ENCODE results near the gene ECE2. TPM values are rescaled to one million over a fixed set of nuclear protein-coding genes. Genes with fewer than 3 reads are reported as not detected.

Gene ECE2
- not detected for total RNA-seq

- no peak for DNase-seq (ENCODE audit: low read depth in 2 of 3, low spot score in 2 of 3)
These were observed at the start of gene ECE2 for GRCh38 chr3:184275961-184276910. TSS of gene ECE2 (plus strand) at chr3:184276022. CDS start at chr3:184276154, 132 bp downstream.

GRCh38 chr3:184227481-184227935 lies 48.3 kb upstream of the ECE2 start:
- peak in 2 of 3 donors; percentile 37 to 62 for DNase-seq (ENCODE audit: low read depth in 2 of 3, low spot score in 2 of 3)

GRCh38 chr3:184228376-184229137 lies 47.3 kb upstream of the ECE2 start:
- no peak for DNase-seq (ENCODE audit: low read depth in 2 of 3, low spot score in 2 of 3)

DNA sequence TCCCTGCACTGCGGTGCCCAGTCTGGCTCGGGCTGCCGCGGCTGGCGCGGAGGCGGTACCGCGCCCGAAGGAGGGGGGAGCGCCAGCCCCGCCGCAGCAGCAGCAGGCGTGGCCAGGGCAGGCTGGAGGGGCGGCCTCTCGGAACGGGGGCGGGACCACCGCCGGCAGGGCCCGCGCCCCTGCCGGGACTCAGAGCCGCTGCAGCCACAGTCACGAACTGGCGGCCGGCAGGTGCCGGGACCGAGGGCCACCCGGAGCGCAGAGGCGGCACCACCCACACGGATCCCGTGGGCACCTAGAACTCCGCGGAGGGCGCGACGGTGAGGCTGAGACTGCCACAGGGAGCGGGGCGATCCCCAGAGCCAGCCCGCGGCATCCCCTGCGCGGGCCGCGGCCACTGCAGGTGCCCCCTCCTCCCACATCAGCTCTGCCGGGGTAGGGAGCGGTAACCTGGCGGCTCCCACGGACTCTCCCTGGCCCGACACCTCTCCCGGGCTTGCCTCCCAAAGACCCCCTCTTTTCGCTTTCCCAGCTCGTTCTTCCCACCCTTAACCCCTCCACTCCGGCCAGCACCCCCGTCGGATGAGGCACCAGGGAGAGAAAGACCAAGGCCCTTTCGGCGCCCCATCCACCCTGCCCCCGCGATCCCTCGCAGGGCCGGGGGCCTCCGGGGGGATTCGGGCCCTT lies 46.3 kb upstream of the ECE2 start, which contains the start of gene VWA5B2:
TSS of gene VWA5B2 (plus strand) at position 192 of the 687 bp plus-strand sequence. CDS start 944 bp downstream, outside the sequence.
- DNase-seq (ENCODE audit: low read depth in 2 of 3, low spot score in 2 of 3), result peak in 2 of 3 donors; percentile 71 to 76

DNA sequence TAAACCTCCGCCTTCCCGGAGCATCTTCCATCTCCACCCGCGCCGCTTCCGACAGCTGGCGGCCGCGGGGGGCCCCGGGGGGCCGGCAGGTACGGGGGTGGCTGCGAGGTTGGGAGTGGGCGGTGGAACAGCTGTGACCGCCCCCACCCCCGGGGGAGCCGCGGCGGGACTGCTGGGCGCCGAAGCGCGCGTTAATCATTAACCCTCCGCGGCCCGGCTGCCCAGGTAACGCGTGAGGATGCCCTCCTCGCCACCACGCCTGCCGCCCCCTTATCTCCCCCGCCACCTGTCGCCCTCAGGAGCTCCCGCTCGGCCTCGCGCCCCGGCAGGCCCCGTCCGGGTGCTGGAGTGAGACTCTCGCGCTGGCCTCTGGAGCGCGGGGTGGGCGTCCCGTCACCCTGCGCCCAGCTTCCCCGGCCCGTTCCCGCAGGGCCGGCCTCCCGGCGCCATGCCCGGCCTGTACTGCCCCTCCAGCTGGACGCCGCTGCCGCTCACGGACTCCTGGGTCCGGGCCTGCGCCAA lies 45.7 kb upstream of the ECE2 start:
- peak in 2 of 3 donors; percentile 36 to 44 for DNase-seq (ENCODE audit: low read depth in 2 of 3, low spot score in 2 of 3)

DNA sequence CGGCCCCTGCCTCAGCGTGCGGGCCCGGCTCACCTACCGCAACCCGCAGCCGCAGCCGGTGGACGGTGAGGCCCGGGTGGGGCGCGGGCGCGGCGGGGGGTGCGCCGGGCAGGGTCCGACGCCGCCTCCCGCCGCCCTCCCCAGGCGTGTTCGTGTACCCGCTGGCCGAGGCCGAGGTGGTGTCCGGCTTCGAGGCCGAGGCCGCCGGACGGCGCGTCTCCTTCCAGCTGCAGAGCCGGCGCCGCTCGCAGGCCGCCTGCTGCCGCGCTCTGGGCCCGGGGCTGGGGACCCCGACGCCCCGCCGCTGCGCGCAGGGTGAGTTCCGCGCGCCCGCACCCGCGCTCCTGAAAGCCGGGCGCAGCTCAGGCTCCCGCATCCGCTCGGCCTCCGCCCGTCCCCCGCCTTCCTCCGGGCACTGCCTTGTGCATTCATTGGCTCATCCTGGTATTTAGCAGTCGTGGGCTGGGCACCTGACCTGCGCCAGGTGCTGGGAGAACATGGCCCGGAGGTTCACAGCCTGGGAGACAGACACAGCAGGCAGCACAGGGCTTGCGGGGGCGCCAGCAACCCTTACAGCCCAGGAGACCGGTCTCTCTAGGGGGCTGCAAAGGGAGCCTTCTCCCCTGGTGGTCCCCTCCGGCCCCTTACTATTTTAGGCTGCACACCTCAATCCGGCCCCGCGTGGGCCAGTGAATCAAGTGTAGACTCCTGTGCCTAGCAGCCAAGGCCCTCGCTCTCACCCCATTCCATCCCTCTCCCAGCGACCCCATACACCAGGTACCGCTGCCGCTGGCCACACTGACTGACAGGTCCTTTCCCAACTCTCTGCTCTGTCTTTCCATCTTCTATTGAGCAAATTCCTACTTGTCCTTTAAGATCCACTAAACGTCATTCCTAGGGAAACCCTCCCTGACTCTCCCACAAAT lies 45.0 kb upstream of the ECE2 start:
- no peak for DNase-seq (ENCODE audit: low read depth in 2 of 3, low spot score in 2 of 3)

DNA sequence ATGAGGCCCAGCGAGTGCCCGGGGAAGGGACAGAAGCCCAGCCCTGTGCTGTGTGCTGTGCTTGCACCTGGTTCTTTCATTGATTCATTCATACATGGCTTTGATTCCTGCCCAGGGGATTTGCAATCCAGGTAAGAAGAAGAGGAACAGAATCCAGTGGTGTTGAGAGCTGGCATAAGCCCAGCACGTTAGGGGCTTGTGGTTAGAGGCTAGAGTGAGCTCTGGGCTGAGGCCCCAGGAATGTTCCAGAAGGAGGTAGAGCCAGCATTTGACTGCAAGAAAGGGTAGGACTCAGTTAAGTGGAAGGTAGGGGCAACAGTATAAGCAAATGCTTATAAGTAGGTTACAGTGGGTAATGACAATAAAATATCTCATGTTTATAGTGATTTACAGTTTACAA lies 44.2 kb upstream of the ECE2 start:
- DNase-seq (ENCODE audit: low read depth in 2 of 3, low spot score in 2 of 3), result no peak

DNA sequence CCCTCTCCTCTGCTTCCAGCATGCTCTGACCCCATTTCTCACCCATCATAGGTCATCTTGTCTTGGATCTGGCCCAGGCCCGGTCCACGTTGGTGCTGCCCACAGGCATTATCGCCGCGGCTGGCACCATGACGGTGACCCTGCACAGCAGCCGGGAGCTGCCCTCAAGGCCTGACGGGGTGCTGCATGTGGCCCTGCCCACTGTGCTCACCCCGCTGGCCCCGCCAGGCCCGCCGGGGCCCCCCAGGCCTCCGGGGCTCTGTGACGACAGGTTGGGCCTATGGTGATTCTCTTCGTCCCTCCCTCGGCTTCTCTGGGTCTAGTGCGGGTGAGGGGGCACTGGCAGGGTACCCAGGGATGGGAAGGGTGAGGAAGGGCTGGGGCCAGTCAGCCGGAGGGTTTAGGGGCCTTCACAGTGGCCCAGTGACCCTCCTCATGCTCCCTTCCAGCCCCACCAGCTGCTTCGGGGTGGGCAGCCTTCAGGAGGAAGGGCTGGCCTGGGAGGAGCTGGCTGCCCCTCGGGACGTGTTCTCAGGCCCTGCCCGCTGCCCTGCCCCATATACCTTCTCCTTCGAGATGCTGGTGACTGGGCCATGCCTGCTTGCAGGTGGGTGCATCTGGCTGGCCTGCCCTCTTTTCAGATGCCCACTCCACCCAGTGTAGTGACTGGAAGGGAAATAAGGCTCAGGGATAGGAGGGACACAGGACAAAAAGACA lies 42.5 kb upstream of the ECE2 start:
- no peak for DNase-seq (ENCODE audit: low read depth in 2 of 3, low spot score in 2 of 3)

GRCh38 chr3:184234224-184234623 lies 41.6 kb upstream of the ECE2 start:
- DNase-seq (ENCODE audit: low read depth in 2 of 3, low spot score in 2 of 3), result peak in 2 of 3 donors; percentile 42 to 51

- DNase-seq (ENCODE audit: low read depth in 2 of 3, low spot score in 2 of 3), result no peak
These were observed 41.0 kb upstream of the ECE2 start for GRCh38 chr3:184234671-184235380.

DNA sequence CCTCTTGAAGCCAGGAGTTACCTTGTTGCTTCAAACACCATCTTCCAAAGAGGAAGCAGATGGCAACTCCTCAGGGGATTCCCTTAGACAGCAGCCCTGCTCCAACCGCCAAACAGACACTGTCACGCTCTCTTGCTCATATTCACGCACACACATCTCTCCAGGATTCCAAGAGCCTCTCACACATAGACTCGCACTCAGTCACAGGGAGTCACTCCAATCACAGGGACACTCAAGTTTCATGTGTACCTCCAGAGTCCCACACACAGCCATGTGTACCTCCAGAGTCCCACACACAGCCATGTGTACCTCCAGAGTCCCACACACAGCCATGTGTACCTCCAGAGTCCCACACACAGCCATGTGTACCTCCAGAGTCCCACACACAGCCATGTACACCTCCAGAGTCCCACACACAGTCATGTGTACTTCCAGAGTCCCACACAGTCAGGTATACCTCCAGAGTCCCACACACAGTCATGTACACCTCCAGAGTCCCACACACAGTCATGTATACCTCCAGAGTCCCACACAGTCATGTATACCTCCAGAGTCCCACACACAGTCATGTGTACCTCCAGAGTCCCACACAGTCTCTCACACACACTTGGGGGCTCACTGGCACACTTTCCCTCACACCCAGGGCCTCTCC lies 40.3 kb upstream of the ECE2 start:
- no peak for DNase-seq (ENCODE audit: low read depth in 2 of 3, low spot score in 2 of 3)

DNA sequence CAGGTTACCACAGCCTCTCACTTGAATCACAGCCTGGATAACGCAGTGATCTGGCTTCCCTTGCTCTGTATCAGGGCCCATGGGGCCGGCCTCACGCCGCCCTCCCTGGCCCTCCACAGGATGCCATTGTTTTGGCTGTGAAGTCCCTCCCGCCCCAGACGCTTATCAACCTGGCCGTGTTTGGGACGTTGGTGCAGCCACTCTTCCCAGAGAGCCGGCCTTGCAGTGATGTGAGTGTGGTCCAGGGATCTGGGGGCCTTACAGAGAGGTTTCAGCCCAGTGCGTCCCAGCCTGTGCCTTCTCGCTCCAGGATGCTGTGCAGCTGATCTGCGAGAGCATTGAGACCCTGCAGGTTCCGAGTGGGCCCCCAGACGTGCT lies 39.8 kb upstream of the ECE2 start:
- DNase-seq (ENCODE audit: low read depth in 2 of 3, low spot score in 2 of 3), result no peak

DNA sequence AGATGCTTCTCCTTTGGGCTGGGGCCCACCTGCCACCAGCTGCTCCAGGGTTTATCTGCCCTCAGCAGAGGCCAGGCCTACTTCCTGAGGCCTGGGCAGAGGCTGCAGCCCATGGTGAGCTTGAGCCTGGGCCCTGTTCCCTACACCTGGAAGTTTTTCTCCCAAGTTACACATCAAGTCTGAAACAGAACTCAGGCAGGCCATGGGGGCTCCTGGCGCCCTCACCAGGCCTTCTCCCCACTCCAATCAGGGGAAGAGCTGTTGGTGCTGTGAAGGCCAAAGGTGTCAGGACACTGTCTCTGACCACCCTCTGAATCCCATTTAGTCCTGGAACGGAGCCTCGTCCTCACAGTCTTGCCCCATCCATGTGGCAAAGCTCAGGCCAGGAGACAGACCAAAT lies 39.2 kb upstream of the ECE2 start:
- DNase-seq (ENCODE audit: low read depth in 2 of 3, low spot score in 2 of 3), result peak in 1 of 3 donors; percentile 40

DNA sequence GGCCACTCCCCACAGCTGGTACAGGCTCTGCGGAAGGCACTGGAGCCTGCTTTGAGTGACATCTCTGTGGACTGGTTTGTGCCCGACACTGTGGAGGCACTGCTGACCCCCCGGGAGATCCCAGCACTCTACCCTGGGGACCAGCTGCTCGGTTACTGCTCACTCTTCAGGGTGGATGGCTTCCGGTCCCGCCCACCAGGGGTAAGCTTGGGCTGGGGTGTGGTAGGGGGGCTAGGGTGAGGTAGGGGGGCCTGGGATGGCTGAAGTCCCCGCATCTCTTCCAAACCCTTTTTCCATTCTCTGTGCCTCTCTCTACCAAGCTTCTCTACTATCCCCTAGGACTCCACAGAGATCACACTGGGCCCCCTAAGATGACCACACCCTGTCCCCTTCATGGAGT lies 38.6 kb upstream of the ECE2 start:
- no peak for DNase-seq (ENCODE audit: low read depth in 2 of 3, low spot score in 2 of 3)

DNA sequence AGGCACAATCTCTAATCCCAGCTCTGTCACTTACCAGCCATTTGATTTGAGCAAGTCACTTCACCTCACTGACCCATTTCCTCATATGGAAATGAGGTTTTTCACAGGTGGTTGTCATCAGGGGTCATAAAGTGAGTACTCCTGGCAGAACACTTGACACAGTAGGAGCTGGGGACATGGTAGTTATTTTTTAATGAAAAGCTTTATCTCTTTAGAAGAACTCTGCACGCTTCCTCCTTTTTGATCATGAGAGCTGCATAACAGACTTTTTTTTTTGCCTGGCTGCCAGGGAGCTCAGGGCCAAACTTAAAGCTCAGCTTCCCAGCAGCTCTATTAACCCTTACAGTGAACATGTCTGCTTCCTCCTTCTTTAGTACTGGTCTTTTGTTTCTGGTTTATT lies 38.0 kb upstream of the ECE2 start:
- no peak for DNase-seq (ENCODE audit: low read depth in 2 of 3, low spot score in 2 of 3)

DNA sequence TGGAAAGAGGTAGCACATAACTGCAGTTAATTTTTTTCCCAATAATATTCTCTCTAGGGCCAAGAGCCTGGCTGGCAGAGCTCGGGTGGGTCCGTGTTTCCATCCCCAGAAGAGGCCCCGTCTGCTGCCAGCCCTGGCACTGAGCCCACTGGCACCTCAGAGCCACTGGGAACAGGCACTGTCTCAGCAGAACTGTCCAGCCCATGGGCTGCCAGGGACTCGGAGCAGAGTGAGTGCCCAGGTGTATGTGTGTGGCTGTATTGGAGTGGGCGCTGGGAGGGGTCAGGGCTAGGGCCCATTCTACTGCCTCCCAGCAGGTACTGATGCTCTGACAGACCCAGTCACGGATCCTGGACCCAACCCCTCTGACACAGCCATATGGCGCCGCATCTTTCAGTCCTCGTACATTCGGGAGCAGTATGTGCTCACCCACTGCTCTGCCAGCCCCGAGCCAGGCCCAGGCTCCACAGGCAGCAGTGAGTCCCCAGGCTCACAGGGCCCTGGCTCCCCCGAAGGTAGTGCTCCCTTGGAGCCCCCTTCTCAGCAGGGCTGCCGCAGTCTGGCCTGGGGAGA lies 37.5 kb upstream of the ECE2 start:
- no peak for DNase-seq (ENCODE audit: low read depth in 2 of 3, low spot score in 2 of 3)

- DNase-seq (ENCODE audit: low read depth in 2 of 3, low spot score in 2 of 3), result no peak
These were observed 36.6 kb upstream of the ECE2 start for GRCh38 chr3:184239221-184239620.
